Type B pancreatic cell (in vitro differentiated cells): ENCODE results near the gene WDR53. TPM values are rescaled to one million over a fixed set of nuclear protein-coding genes. Genes with fewer than 3 reads are reported as not detected.
"Not testable (repeated sequence)": the region's sequence is repeated elsewhere in the genome, so short reads cannot be mapped to it uniquely, and the experiment has no call there.

ENCODE experiments used
- DNase-seq: peaks from one replicate; pipeline ENCODE4 v3.0.0; 2021; ENCODE audit warnings: mixed read lengths; ENCODE audit not compliant: unreplicated experiment; ENCODE audit errors: extremely low spot score
- H3K27ac Mint-ChIP-seq: 2 replicates; pipeline ENCODE4 v1.8.0; 2021; ENCODE audit warnings: mild to moderate bottlenecking, mixed read lengths
- H3K27me3 Mint-ChIP-seq: 2 replicates; pipeline ENCODE4 v1.8.0; 2021; ENCODE audit warnings: mixed read lengths
- H3K36me3 Mint-ChIP-seq: 2 replicates; pipeline ENCODE4 v1.8.0; 2021; ENCODE audit warnings: mixed read lengths
- H3K4me1 Mint-ChIP-seq: one replicate; pipeline ENCODE4 v1.8.0; 2021; ENCODE audit warnings: mixed read lengths; ENCODE audit not compliant: unreplicated experiment
- H3K4me3 Mint-ChIP-seq: 2 replicates; pipeline ENCODE4 v1.8.0; 2021; ENCODE audit warnings: mild to moderate bottlenecking, mixed read lengths
- H3K9me3 Mint-ChIP-seq: 2 replicates; pipeline ENCODE4 v1.8.0; 2021; ENCODE audit warnings: mixed read lengths
- total RNA-seq: library from RNA; stranded (reverse); gene quantifications from 2 replicates; pipeline ENCODE4 v1.2.1, GENCODE V29; 2021; ENCODE audit warnings: low replicate concordance
- TF ChIP-seq, protein P1 (sequence below): fragments of 200-600 bp; sonication (generic); conservative IDR thresholded peaks from 2 replicates; pipeline ENCODE4 v1.5.0; 2021; ENCODE audit warnings: antibody characterized with exemption, mild to moderate bottlenecking

The WDR53 gene
- total RNA-seq, 1 donor from 2014 or later: 17.1 TPM

DNA sequence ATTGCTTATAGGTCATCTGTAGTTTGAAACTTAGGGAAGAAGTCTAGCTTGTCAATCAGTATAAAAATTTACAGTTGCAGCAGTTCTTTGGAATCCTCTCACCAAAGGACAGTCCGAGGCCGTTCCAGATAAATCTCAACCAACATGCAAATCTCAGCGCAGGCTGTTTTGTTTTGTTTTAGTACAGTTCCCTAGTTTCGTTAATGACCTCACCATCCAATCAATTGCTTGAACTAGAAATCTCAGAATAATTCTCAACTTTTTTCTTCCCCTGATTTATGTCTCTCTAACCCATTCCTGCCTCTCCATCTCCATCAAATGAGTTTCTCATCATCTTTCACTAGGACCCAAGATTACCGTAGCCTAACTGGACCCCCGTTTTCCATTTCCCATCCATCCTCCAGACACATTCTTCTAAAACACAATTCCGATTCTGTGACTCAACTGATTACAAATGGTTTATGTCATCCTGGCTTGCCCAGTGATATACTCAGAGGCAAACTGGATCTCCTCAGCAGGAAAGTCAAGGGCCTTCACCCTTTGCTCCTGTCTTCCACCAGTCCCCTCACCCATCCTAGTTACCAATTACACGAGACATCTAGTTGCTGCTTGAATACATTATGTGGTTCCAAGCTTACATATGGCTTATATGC, 54.5 kb downstream of the WDR53 start:
- Mint-ChIP-seq H3K4me1 (no peaks in the 10 kb centered on the region), H3K4me3 (no peak overlapping the region), H3K36me3 (no peaks in the 10 kb centered on the region), H3K27ac (no peak overlapping the region), H3K27me3 (peaks cover 5% of the 10 kb centered on the region), H3K9me3 (peaks cover under 1% of the 10 kb centered on the region)
- TF ChIP-seq, protein P1, sequence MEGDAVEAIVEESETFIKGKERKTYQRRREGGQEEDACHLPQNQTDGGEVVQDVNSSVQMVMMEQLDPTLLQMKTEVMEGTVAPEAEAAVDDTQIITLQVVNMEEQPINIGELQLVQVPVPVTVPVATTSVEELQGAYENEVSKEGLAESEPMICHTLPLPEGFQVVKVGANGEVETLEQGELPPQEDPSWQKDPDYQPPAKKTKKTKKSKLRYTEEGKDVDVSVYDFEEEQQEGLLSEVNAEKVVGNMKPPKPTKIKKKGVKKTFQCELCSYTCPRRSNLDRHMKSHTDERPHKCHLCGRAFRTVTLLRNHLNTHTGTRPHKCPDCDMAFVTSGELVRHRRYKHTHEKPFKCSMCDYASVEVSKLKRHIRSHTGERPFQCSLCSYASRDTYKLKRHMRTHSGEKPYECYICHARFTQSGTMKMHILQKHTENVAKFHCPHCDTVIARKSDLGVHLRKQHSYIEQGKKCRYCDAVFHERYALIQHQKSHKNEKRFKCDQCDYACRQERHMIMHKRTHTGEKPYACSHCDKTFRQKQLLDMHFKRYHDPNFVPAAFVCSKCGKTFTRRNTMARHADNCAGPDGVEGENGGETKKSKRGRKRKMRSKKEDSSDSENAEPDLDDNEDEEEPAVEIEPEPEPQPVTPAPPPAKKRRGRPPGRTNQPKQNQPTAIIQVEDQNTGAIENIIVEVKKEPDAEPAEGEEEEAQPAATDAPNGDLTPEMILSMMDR: no peak
- DNase-seq: no peak

DNA sequence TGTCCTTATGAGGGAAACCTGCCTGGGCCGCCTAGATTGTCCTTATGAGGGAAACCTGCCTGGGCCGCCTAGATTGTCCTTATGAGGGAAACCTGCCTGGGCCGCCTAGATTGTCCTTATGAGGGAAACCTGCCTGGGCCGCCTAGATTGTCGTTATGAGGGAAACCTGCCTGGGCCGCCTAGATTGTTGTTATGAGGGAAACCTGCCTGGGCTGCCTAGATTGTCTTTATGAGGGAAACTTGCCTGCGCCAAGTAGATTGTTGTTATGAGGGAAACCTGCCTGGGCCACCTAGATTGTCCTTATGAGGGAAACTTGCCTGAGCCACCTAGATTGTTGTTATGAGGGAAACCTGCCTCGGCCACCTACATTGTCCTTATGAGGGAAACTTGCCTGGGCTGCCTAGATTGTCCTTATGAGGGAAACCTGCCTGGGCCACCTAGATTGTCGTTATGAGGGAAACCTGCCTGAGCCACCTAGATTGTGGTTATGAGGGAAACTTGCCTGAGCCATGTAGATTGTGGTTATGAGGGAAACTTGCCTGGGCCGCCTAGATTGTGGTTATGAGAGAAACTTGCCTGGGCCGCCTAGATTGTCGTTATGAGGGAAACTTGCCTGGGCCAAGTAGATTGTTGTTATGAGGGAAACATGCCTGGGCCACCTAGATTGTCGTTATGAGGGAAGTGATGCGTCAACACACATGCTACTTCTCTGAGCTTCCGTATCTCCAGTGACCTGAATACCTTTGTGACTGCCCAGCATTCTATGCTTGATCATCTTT, 56.5 kb downstream of the WDR53 start:
- not testable (repeated sequence) for H3K4me1 Mint-ChIP-seq, H3K36me3 Mint-ChIP-seq, H3K9me3 Mint-ChIP-seq, H3K4me3 Mint-ChIP-seq, H3K27me3 Mint-ChIP-seq, DNase-seq, H3K27ac Mint-ChIP-seq

DNA sequence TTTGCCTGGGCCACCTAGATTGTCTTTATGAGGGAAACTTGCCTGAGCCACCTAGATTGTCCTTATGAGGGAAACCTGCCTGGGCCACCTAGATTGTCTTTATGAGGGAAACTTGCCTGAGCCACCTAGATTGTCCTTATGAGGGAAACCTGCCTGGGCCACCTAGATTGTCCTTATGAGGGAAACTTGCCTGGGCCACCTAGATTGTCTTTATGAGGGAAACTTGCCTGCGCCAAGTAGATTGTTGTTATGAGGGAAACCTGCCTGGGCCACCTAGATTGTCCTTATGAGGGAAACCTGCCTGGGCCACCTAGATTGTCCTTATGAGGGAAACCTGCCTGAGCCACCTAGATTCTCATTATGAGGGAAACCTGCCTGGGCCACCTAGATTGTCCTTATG, 57.2 kb downstream of the WDR53 start:
- H3K4me3 Mint-ChIP-seq, H3K36me3 Mint-ChIP-seq, H3K4me1 Mint-ChIP-seq, H3K27ac Mint-ChIP-seq, DNase-seq, H3K9me3 Mint-ChIP-seq, H3K27me3 Mint-ChIP-seq: not testable (repeated sequence)

DNA sequence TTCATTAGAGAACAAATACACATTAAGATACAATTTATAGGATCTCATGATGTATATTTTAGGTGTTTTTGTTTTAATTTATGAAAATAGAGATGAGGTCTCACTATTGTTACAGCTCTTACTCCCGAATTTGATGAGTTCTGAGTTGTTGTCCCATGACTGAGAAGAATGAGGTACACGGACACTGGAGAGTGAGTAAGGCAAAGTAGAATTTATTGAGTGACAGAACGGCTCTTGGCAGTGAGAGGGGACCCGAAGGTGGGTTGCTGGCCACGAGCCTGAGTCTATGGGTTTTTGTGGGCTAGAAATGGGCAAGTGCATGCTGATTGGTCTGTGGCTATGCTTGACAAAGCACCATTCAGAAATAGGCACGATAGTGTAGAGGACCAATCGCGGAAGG, 61.7 kb downstream of the WDR53 start:
- peaks cover 3% of the 10 kb centered on the region for H3K27me3 Mint-ChIP-seq
- peaks cover 3% of the 10 kb centered on the region for H3K36me3 Mint-ChIP-seq
- no peaks in the 10 kb centered on the region for H3K9me3 Mint-ChIP-seq
- TF ChIP-seq, protein P1: no peak
- H3K4me1 Mint-ChIP-seq: no peaks in the 10 kb centered on the region
- no peak for DNase-seq
- H3K4me3 Mint-ChIP-seq: no peak overlapping the region
- no peak overlapping the region for H3K27ac Mint-ChIP-seq

DNA sequence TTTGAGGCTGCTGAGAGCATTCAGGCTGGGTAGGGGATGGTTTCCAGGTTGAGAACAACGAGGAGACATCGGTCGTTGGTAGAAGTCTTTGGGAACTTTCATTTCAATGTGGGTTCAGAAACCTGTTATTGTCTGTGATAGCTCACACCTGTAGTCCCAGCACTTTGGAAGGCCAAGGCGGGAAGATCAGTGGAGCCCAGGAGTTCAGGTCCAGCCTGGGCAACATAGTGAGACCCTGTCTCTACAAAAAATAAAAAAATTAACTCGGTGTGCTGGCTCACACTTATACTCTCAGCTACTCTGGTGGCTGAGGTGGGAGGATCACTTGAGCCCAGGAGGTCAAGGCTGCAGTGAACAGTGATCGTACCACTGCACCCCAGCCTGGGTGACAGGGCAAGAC, 63.8 kb downstream of the WDR53 start:
- no peak overlapping the region for H3K27ac Mint-ChIP-seq
- TF ChIP-seq, protein P1: no peak
- H3K4me3 Mint-ChIP-seq: peak overlapping the region; percentile 60
- H3K27me3 Mint-ChIP-seq: peaks cover 3% of the 10 kb centered on the region
- no peak for DNase-seq
- peaks cover 14% of the 10 kb centered on the region for H3K4me1 Mint-ChIP-seq
- H3K9me3 Mint-ChIP-seq: no peaks in the 10 kb centered on the region
- H3K36me3 Mint-ChIP-seq: peaks cover 9% of the 10 kb centered on the region

Other genes with a start within 250 kb of the WDR53 start
- 1.1 TPM in 1 of 2 replicates, not detected in the other for gene TM4SF19, start 230.2 kb downstream of the WDR53 start, total RNA-seq
- 77.2 and 89.2 TPM in 2 replicates for gene UBXN7, start 136.1 kb downstream of the WDR53 start, total RNA-seq
- 21.2 and 23.5 TPM in 2 replicates for gene RNF168, start 64.8 kb downstream of the WDR53 start, total RNA-seq
- gene SMCO1, start 53.2 kb downstream of the WDR53 start, total RNA-seq: not detected in 2 replicates
- 12.8 and 14.8 TPM in 2 replicates for gene FBXO45, start 106 bp upstream of the WDR53 start, total RNA-seq
- 0.50 and 0.68 TPM in 2 replicates for gene NRROS, start 71.1 kb upstream of the WDR53 start, total RNA-seq
- gene CEP19, start 143.7 kb upstream of the WDR53 start, total RNA-seq: 1.1 and 4.5 TPM in 2 replicates
- 20.0 and 26.9 TPM in 2 replicates for gene PIGX, start 143.8 kb upstream of the WDR53 start, total RNA-seq
- gene PAK2, start 171.3 kb upstream of the WDR53 start, total RNA-seq: 56.8 and 58.6 TPM in 2 replicates